GM10266 (cell line): ENCODE measurements around the gene CUX1.
"Not testable (repeated sequence)": the region's sequence is repeated elsewhere in the genome, so short reads cannot be mapped to it uniquely, and the experiment has no call there.

Source experiments
- DNase-seq: peaks from one replicate; pipeline ENCODE4 v3.0.0; 2012; ENCODE audit errors: extremely low spot score
- CTCF ChIP-seq: IDR thresholded peaks from 2 replicates; pipeline ENCODE4 v1.5.1; 2012; ENCODE audit warnings: mild to moderate bottlenecking, low read depth; ENCODE audit not compliant: control insufficient read depth, insufficient read depth; ENCODE audit errors: missing control alignments

Gene CUX1

DNA sequence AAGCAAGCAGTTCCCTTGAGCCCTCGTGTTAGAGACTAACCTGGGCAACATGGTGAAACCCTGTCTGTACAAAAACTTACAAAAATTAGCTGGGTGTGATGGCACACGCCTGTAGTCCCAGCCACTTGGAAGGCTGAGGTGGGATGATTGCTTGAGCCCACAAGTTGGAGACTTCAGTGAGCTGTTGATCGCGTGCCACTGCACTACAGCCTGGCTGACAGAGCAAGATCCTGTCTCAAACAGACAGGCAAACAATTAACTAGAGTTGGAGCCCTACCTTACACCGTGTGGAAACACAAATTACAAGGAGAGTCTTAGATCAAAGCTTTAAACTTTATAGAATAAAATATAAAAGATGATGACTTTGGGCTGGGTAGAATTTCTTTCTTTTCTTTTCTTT, 219.5 kb downstream of the CUX1 start:
- no peak for TF ChIP-seq CTCF
- DNase-seq = no peak

DNA sequence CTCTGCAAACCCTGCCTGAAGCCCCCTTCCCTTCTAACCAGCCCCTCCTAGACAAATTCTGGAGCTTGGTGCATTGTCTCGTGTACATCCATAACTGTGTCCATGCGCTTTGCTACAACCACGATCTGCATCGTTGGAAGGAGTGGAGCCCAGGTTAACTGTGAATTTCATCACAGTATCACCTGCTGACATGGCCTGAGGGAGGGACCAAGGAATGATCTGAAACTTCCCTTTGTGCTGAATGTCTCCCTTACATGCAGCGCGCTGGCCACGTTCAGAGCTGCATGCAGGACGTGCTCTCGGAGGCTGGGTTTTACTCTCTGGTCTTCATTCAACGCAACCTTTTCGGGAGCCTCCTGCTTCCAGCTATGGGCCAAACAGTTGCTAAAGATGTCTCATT, 222.3 kb downstream of the CUX1 start:
- no peak for TF ChIP-seq CTCF
- no peak for DNase-seq

GRCh38 chr7:102040569-102040968, 223.1 kb downstream of the CUX1 start:
- no peak for TF ChIP-seq CTCF
- no peak for DNase-seq

GRCh38 chr7:102042016-102042656, 224.7 kb downstream of the CUX1 start:
- TF ChIP-seq CTCF = no peak
- no peak for DNase-seq

DNA sequence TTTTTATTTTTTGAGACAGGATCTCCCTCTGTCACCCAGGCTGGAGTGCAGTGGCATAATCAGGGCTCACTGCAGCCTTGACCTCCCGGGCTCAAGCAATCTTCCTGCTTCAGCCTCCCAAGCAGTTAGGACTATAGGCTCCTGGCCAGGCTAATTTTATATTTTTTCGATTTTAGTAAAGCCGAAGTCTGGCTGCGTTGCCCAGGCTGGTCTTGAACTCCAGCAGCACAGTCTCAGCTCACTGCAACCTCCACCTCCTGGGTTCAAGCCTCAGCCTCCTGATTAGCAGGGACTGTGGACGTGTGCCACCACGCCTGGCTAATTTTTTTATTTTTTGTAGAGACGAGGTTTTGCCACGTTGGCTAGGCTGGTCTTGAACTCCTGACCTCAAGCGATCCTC, 225.4 kb downstream of the CUX1 start:
- DNase-seq = not testable (repeated sequence)

GRCh38 chr7:102044641-102044983, 227.2 kb downstream of the CUX1 start:
- no peak for TF ChIP-seq CTCF
- DNase-seq = no peak

GRCh38 chr7:102044984-102045673, 227.7 kb downstream of the CUX1 start:
- no peak for DNase-seq
- TF ChIP-seq CTCF = no peak
